Right cardiac atrium (tissue), 5 donors: ENCODE results near the gene MSL2. TPM values are rescaled to one million over a fixed set of nuclear protein-coding genes. Genes with fewer than 3 reads are reported as not detected.
"Not testable (repeated sequence)": the region's sequence is repeated elsewhere in the genome, so short reads cannot be mapped to it uniquely, and the experiment has no call there.

Experiments used
- ATAC-seq, 2 donors: fragments of 200-7000 bp; cut with Tn5 transposase; one replicate each; pipeline versions ENCODE4 v1.8.0 to v1.9.1; 2020; ENCODE audit warnings: moderate library complexity in 2 of 2, mild to moderate bottlenecking in 1 of 2
- DNase-seq, 3 donors: peaks; one replicate each; pipeline ENCODE4 v3.0.0-alpha.2; 2020
- H3K27ac ChIP-seq: one replicate; pipeline ENCODE4 v1.5.1; 2013; ENCODE audit warnings: mild to moderate bottlenecking, low read length, control low read depth, moderate library complexity
- H3K27me3 ChIP-seq: one replicate; pipeline ENCODE4 v1.6.1; 2013; ENCODE audit not compliant: control insufficient read depth, insufficient read depth
- H3K4me1 ChIP-seq: one replicate; pipeline ENCODE4 v1.6.1; 2013; ENCODE audit warnings: low read length; ENCODE audit not compliant: control insufficient read depth, insufficient read depth
- H3K4me3 ChIP-seq: one replicate; pipeline ENCODE4 v1.5.1; 2013; ENCODE audit warnings: low read length, control low read depth
- H3K9me3 ChIP-seq: one replicate; pipeline ENCODE4 v1.6.1; 2013; ENCODE audit warnings: low read length; ENCODE audit not compliant: control insufficient read depth
- WGBS: extraction: QIAGEN DNeasy Blood & Tissue Kit; methylation state at CpG from one replicate; pipeline ENCODE4 v1.1.7; 2013; 5-methylcytosine and 5-hydroxymethylcytosine counted together
- intact Hi-C, 4 donors: fragments of 100-400 bp; cut with DNase I; formaldehyde crosslinking; loops; one replicate each; pipeline versions ENCODE4 v1.11.0 to v1.14.0; 2022 to 2023
- long read RNA-seq, 4 donors: library from polyadenylated mRNA; unstranded; transcript quantifications; one replicate each; pipeline ENCODE4 v2.0.0, GENCODE V29; 2020 to 2021
- polyA plus RNA-seq: library from polyadenylated mRNA; stranded (reverse); fragments of 200-250 nt; gene quantifications from one replicate; pipeline ENCODE4 v1.2.3, GENCODE V29; 2013
- total RNA-seq, 4 donors: library from RNA; stranded (reverse); fragmentation: NEBNext Ultra II Directional; extraction: Animal tissue kit (Norgen Biotek cat#: 25700); gene quantifications; one replicate each; pipeline ENCODE4 v1.2.1, GENCODE V29; 2021
- donor health status: healthy with polysubstance abuse.
- donor health status: DM: no; HTN: yes; CAD: no.
- donor health status: DM: no; HTN: no; CAD: no.
- donor health status: DM: no; HTN: yes; CAD: no; lungs with severe emphysema.
- donor health status: DM: yes; HTN: yes; CAD: no.

Gene MSL2
- total RNA-seq: 10 to 100 TPM; 22.4 to 27.0 (median 23.2) TPM
- polyA plus RNA-seq: 5.7 TPM
- long read RNA-seq, donor 1, full-length matches to known transcripts: 13 of 17 reads
- long read RNA-seq, donor 1, partial matches to known transcripts: 0 of 17 reads
- long read RNA-seq, donor 1, other reads (novel, unspliced or antisense): 4 of 17 reads
- long read RNA-seq, donor 2, full-length matches to known transcripts: 9 of 10 reads
- long read RNA-seq, donor 2, partial matches to known transcripts: 0 of 10 reads
- long read RNA-seq, donor 2, other reads (novel, unspliced or antisense): 1 of 10 reads
- long read RNA-seq, donor 3, full-length matches to known transcripts: 3 of 6 reads
- long read RNA-seq, donor 3, partial matches to known transcripts: 0 of 6 reads
- long read RNA-seq, donor 3, other reads (novel, unspliced or antisense): 3 of 6 reads
- long read RNA-seq, donor 4, full-length matches to known transcripts: 3 of 5 reads
- long read RNA-seq, donor 4, partial matches to known transcripts: 0 of 5 reads
- long read RNA-seq, donor 4, other reads (novel, unspliced or antisense): 2 of 5 reads

- Histone ChIP-seq H3K27ac (peak within 1 kb of the TSS; percentile 96), H3K4me1 (no peaks in the 10 kb centered on the region), H3K27me3 (no peaks in the 10 kb centered on the region), H3K4me3 (peak within 1 kb of the TSS; percentile 91), H3K9me3 (no peaks in the 10 kb centered on the region)
- ATAC-seq (peak; percentile 58 to 67), DNase-seq (peak in 1 of 3 donors; percentile 93)
- WGBS: 2% methylated on average over 37 of the region's 37 CpGs
- intact Hi-C loops: loop anchor here in 2 of 4 donors (5.0 to 10.0 kb wide), 5 partner anchors 56 to 556 kb away; partner anchors contain the start of genes PCCB (in 2 of the 2) and STAG1 (in 1 of the 2)
Observed at GRCh38 chr3:136196064-136196400, at the start of gene MSL2. TSS of gene MSL2 (minus strand) at chr3:136196335. CDS start at chr3:136195113, 1,222 bp downstream.

GRCh38 chr3:136245691-136246090 is 49.6 kb upstream of the MSL2 start:
- no peak for DNase-seq
- H3K9me3 ChIP-seq: no peaks in the 10 kb centered on the region
- H3K4me1 ChIP-seq: no peaks in the 10 kb centered on the region
- ATAC-seq: no peak
- whole genome bisulfite sequencing: 47% methylated on average over 3 of the region's 3 CpGs
- H3K27ac ChIP-seq: no peak overlapping the region
- H3K27me3 ChIP-seq: no peaks in the 10 kb centered on the region
- intact Hi-C loops: no loop called here
- no peak overlapping the region for H3K4me3 ChIP-seq

- no peak overlapping the region for H3K4me3 ChIP-seq
- intact Hi-C loops: no loop called here
- H3K27me3 ChIP-seq: no peaks in the 10 kb centered on the region
- no peaks in the 10 kb centered on the region for H3K9me3 ChIP-seq
- no peak overlapping the region for H3K27ac ChIP-seq
- WGBS: 84% methylated on average over 1 of the region's 1 CpG
- H3K4me1 ChIP-seq: no peaks in the 10 kb centered on the region
- ATAC-seq (no peak), DNase-seq (no peak)
Observed at GRCh38 chr3:136239094-136239493, 43.0 kb upstream of the MSL2 start.

- WGBS: 79% methylated on average over 4 of the region's 4 CpGs
- Histone ChIP-seq H3K27ac (no peak overlapping the region), H3K27me3 (no peaks in the 10 kb centered on the region), H3K4me3 (no peak overlapping the region), H3K4me1 (no peaks in the 10 kb centered on the region), H3K9me3 (no peaks in the 10 kb centered on the region)
- intact Hi-C loops: no loop called here
- DNase-seq (no peak), ATAC-seq (no peak)
Observed at GRCh38 chr3:136237961-136238649, 42.0 kb upstream of the MSL2 start.

- Histone ChIP-seq H3K4me1 (no peaks in the 10 kb centered on the region), H3K9me3 (no peaks in the 10 kb centered on the region), H3K27ac (no peak overlapping the region), H3K27me3 (no peaks in the 10 kb centered on the region), H3K4me3 (no peak overlapping the region)
- DNase-seq (no peak), ATAC-seq (no peak)
- WGBS: 65% methylated on average over 1 of the region's 1 CpG
- intact Hi-C loops: no loop called here
Observed at GRCh38 chr3:136237103-136237502, 41.0 kb upstream of the MSL2 start.

GRCh38 chr3:136236109-136236508 is 40.0 kb upstream of the MSL2 start:
- no peaks in the 10 kb centered on the region for H3K27me3 ChIP-seq
- H3K9me3 ChIP-seq: no peaks in the 10 kb centered on the region
- H3K4me3 ChIP-seq: no peak overlapping the region
- H3K27ac ChIP-seq: no peak overlapping the region
- WGBS: 67% methylated on average over 2 of the region's 2 CpGs
- no peaks in the 10 kb centered on the region for H3K4me1 ChIP-seq
- DNase-seq (no peak), ATAC-seq (no peak)
- intact Hi-C loops: no loop called here

GRCh38 chr3:136235545-136235944 is 39.4 kb upstream of the MSL2 start:
- no peak overlapping the region for H3K27ac ChIP-seq
- intact Hi-C loops: no loop called here
- no peak overlapping the region for H3K4me3 ChIP-seq
- DNase-seq (no peak), ATAC-seq (no peak)
- 86% methylated on average over 1 of the region's 1 CpG for WGBS
- H3K27me3 ChIP-seq: no peaks in the 10 kb centered on the region
- H3K9me3 ChIP-seq: no peaks in the 10 kb centered on the region
- H3K4me1 ChIP-seq: no peaks in the 10 kb centered on the region

- DNase-seq (no peak), ATAC-seq (no peak)
- 76% methylated on average over 2 of the region's 2 CpGs for WGBS
- Histone ChIP-seq H3K4me1 (no peaks in the 10 kb centered on the region), H3K27ac (no peak overlapping the region), H3K27me3 (no peaks in the 10 kb centered on the region), H3K9me3 (no peaks in the 10 kb centered on the region), H3K4me3 (no peak overlapping the region)
- intact Hi-C loops: no loop called here
Observed at GRCh38 chr3:136232413-136232812, 36.3 kb upstream of the MSL2 start.

GRCh38 chr3:136222746-136223145 is 26.6 kb upstream of the MSL2 start:
- H3K4me3 ChIP-seq, H3K4me1 ChIP-seq, ATAC-seq, DNase-seq, H3K9me3 ChIP-seq, H3K27ac ChIP-seq, H3K27me3 ChIP-seq, intact Hi-C loops: not testable (repeated sequence)
- 88% methylated on average over 4 of the region's 4 CpGs for WGBS

- 69% methylated on average over 2 of the region's 2 CpGs for WGBS
- no peaks in the 10 kb centered on the region for H3K27me3 ChIP-seq
- no peak for DNase-seq
- intact Hi-C loops: no loop called here
- H3K27ac ChIP-seq: no peak overlapping the region
- H3K4me1 ChIP-seq: no peaks in the 10 kb centered on the region
- no peak overlapping the region for H3K4me3 ChIP-seq
- H3K9me3 ChIP-seq: no peaks in the 10 kb centered on the region
- no peak for ATAC-seq
Observed at GRCh38 chr3:136211547-136211946, 15.4 kb upstream of the MSL2 start.

GRCh38 chr3:136209921-136210320 is 13.8 kb upstream of the MSL2 start:
- Histone ChIP-seq H3K27ac (no peak overlapping the region), H3K4me1 (no peaks in the 10 kb centered on the region), H3K9me3 (no peaks in the 10 kb centered on the region), H3K27me3 (no peaks in the 10 kb centered on the region), H3K4me3 (no peak overlapping the region)
- intact Hi-C loops: no loop called here
- DNase-seq (no peak), ATAC-seq (no peak)
